GM23338 (cell line): ENCODE measurements around the gene AP4B1.

Source experiments
- CREB1 ChIP-seq: fragments of 250-450 bp; sonication (Bioruptor Pico); IDR thresholded peaks from 2 replicates; pipeline ENCODE4 v1.5.0; 2020; ENCODE audit warnings: low read depth, mild to moderate bottlenecking, moderate library complexity
- ETS1 ChIP-seq: IDR thresholded peaks from 2 replicates; pipeline ENCODE4 v1.6.1; 2016; ENCODE audit warnings: antibody characterized with exemption
- EZH2 ChIP-seq: fragments of 200-600 bp; sonication (generic); IDR thresholded peaks from one replicate; pipeline ENCODE4 v1.8.0; 2017; ENCODE audit warnings: antibody characterized with exemption, mild to moderate bottlenecking, low read depth; ENCODE audit not compliant: unreplicated experiment
- EZH2phosphoT487 ChIP-seq: fragments of 200-600 bp; sonication (generic); IDR thresholded peaks from one replicate; pipeline ENCODE4 v1.8.1; 2018; ENCODE audit warnings: antibody characterized with exemption; ENCODE audit not compliant: unreplicated experiment
- POLR2AphosphoS5 ChIP-seq: IDR thresholded peaks from 2 replicates; pipeline ENCODE4 v1.6.1; 2016; ENCODE audit warnings: antibody characterized with exemption, low read depth
- ZNF331 ChIP-seq: fragments of 250-450 bp; sonication (Bioruptor Pico); IDR thresholded peaks from 2 replicates; pipeline ENCODE4 v1.5.0; 2020; ENCODE audit warnings: low read depth, mild to moderate bottlenecking, moderate library complexity
- TF ChIP-seq, protein P1 (sequence below), 2 experiments: fragments of 200-600 bp in 1 of 2; sonication (generic) in 1 of 2; conservative IDR thresholded peaks; 2 replicates each; pipeline versions ENCODE4 v1.5.1 to v1.6.1; 2016 to 2017; ENCODE audit warnings: antibody characterized with exemption in 2 of 2, low read depth in 2 of 2, mild to moderate bottlenecking in 2 of 2, moderate library complexity in 1 of 2
- TF ChIP-seq, protein P2 (sequence below): IDR thresholded peaks from one replicate; pipeline ENCODE4 v1.6.1; 2018; ENCODE audit warnings: antibody characterized with exemption; ENCODE audit not compliant: unreplicated experiment

DNA sequence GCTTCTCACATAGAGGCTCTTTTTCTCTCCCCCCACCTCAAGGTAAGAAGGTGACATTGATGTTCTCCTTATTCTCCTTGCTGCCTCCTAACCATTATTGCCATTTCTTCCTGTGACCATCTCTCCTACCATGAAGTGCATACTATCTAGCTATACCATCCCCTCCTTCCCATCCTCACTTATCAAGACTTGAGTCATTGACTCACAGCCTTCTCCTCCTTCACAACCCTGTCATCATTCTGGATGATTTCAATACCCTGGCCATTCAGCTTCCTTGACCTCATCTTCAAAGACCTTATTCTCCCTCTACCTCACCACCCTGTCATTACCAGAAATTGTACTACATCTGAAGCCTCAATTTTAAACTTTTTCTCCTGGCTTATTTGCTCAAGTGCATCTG lies 13.6 kb upstream of the AP4B1 start:
- TF ChIP-seq, protein P1, sequence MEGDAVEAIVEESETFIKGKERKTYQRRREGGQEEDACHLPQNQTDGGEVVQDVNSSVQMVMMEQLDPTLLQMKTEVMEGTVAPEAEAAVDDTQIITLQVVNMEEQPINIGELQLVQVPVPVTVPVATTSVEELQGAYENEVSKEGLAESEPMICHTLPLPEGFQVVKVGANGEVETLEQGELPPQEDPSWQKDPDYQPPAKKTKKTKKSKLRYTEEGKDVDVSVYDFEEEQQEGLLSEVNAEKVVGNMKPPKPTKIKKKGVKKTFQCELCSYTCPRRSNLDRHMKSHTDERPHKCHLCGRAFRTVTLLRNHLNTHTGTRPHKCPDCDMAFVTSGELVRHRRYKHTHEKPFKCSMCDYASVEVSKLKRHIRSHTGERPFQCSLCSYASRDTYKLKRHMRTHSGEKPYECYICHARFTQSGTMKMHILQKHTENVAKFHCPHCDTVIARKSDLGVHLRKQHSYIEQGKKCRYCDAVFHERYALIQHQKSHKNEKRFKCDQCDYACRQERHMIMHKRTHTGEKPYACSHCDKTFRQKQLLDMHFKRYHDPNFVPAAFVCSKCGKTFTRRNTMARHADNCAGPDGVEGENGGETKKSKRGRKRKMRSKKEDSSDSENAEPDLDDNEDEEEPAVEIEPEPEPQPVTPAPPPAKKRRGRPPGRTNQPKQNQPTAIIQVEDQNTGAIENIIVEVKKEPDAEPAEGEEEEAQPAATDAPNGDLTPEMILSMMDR (conservative IDR thresholded peaks at IDR 0.05; ENCODE audit: low read depth in 2 of 2): no peak
- TF ChIP-seq POLR2AphosphoS5: no peak
- TF ChIP-seq, protein P2, sequence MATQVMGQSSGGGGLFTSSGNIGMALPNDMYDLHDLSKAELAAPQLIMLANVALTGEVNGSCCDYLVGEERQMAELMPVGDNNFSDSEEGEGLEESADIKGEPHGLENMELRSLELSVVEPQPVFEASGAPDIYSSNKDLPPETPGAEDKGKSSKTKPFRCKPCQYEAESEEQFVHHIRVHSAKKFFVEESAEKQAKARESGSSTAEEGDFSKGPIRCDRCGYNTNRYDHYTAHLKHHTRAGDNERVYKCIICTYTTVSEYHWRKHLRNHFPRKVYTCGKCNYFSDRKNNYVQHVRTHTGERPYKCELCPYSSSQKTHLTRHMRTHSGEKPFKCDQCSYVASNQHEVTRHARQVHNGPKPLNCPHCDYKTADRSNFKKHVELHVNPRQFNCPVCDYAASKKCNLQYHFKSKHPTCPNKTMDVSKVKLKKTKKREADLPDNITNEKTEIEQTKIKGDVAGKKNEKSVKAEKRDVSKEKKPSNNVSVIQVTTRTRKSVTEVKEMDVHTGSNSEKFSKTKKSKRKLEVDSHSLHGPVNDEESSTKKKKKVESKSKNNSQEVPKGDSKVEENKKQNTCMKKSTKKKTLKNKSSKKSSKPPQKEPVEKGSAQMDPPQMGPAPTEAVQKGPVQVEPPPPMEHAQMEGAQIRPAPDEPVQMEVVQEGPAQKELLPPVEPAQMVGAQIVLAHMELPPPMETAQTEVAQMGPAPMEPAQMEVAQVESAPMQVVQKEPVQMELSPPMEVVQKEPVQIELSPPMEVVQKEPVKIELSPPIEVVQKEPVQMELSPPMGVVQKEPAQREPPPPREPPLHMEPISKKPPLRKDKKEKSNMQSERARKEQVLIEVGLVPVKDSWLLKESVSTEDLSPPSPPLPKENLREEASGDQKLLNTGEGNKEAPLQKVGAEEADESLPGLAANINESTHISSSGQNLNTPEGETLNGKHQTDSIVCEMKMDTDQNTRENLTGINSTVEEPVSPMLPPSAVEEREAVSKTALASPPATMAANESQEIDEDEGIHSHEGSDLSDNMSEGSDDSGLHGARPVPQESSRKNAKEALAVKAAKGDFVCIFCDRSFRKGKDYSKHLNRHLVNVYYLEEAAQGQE: no peak
- TF ChIP-seq EZH2: no peak
- TF ChIP-seq CREB1 (CRISPR knock-in tag): no peak
- no peak for TF ChIP-seq EZH2phosphoT487
- TF ChIP-seq ETS1: no peak
- no peak for TF ChIP-seq ZNF331 (CRISPR knock-in tag)
